Neural cell (in vitro differentiated cells): ENCODE data around the gene SENP3.

Source experiments
- RAD21 ChIP-seq: fragments of 450-650 bp; conservative IDR thresholded peaks from 2 replicates; pipeline ENCODE4 v1.6.1; 2014; ENCODE audit warnings: antibody characterized with exemption, mild to moderate bottlenecking, moderate library complexity
- TAF1 ChIP-seq: IDR thresholded peaks from 2 replicates; pipeline ENCODE4 v1.6.1; 2012; ENCODE audit warnings: low read depth
- TF ChIP-seq, protein P1 (sequence below): fragments of 450-650 bp; IDR thresholded peaks from 2 replicates; pipeline ENCODE4 v1.5.1; 2014; ENCODE audit warnings: antibody characterized with exemption, mild to moderate bottlenecking, moderate library complexity; ENCODE audit not compliant: poor library complexity, severe bottlenecking

DNA sequence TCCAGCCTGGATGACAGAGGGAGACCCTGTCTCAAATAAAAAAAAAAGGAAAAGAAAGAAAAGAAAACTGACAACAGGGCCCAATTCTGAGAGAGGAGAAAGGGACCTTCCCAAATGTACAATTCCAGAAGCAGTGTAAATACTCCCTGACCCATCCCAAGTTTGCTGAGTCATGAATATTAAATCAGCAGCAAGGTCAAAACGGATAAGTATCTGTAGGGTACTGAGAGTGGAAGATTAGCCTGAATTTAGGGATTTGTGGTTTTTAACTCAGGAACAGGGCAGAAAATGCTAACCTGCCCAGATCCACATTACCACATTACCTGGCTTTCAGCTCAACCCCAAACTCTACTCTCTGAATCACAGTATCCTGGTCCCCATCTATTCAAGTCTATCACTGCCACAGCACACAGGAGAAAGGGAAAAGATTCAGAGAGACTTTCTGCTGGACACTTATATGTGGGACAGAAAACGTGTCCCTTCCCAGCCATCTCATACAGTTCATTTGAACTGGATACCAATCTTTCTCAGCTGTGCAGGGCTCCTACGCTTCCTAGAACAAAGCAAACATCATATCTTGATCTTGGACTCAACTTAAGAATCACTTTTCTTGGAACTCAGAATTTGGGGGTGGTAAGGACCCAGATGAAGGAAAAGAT, 50.0 kb downstream of the SENP3 start:
- TF ChIP-seq TAF1 (no peak), RAD21 (no peak)
- TF ChIP-seq, protein P1, sequence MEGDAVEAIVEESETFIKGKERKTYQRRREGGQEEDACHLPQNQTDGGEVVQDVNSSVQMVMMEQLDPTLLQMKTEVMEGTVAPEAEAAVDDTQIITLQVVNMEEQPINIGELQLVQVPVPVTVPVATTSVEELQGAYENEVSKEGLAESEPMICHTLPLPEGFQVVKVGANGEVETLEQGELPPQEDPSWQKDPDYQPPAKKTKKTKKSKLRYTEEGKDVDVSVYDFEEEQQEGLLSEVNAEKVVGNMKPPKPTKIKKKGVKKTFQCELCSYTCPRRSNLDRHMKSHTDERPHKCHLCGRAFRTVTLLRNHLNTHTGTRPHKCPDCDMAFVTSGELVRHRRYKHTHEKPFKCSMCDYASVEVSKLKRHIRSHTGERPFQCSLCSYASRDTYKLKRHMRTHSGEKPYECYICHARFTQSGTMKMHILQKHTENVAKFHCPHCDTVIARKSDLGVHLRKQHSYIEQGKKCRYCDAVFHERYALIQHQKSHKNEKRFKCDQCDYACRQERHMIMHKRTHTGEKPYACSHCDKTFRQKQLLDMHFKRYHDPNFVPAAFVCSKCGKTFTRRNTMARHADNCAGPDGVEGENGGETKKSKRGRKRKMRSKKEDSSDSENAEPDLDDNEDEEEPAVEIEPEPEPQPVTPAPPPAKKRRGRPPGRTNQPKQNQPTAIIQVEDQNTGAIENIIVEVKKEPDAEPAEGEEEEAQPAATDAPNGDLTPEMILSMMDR = no peak
